Natural killer cell (primary cell): ENCODE measurements around the gene LORICRIN. TPM values are rescaled to one million over a fixed set of nuclear protein-coding genes. Genes with fewer than 3 reads are reported as not detected.

Experiments used
- ATAC-seq, 3 donors: fragments of 150-1000 bp in 2 of 3; fragments of 200-7000 bp in 1 of 3; cut with Tn5 transposase; 1 replicate in 1 of 3; 2 replicates in 2 of 3; pipeline ENCODE4 v1.10.0; 2021; ENCODE audit warnings: mild to moderate bottlenecking in 2 of 3, moderate library complexity in 2 of 3
- DNase-seq, 2 donors: peaks; one replicate each; pipeline versions ENCODE4 v3.0.0 to v3.0.0-alpha.2; 2013 to 2021; ENCODE audit warnings: mixed read lengths in 1 of 2
- H3K27ac ChIP-seq: one replicate; pipeline ENCODE4 v1.5.1; 2013; ENCODE audit warnings: mild to moderate bottlenecking, low read length
- H3K27me3 ChIP-seq: one replicate; pipeline ENCODE4 v1.6.1; 2013; ENCODE audit warnings: low read length; ENCODE audit not compliant: control insufficient read depth, insufficient read depth
- H3K36me3 ChIP-seq: one replicate; pipeline ENCODE4 v1.6.1; 2013; ENCODE audit warnings: low read length; ENCODE audit not compliant: control insufficient read depth, insufficient read depth
- H3K4me1 ChIP-seq: one replicate; pipeline ENCODE4 v1.6.1; 2013; ENCODE audit warnings: low read length; ENCODE audit not compliant: control insufficient read depth, insufficient read depth
- H3K4me3 ChIP-seq: one replicate; pipeline ENCODE4 v1.5.1; 2013; ENCODE audit warnings: low read length
- H3K9me3 ChIP-seq: one replicate; pipeline ENCODE4 v1.6.1; 2013; ENCODE audit warnings: low read length; ENCODE audit not compliant: control insufficient read depth, insufficient read depth
- H3K27ac Mint-ChIP-seq, 2 donors: one replicate each; pipeline ENCODE4 v1.8.0; 2022; ENCODE audit warnings: mild to moderate bottlenecking in 2 of 2, mixed read lengths in 2 of 2, moderate library complexity in 1 of 2
- H3K27me3 Mint-ChIP-seq, 2 donors: one replicate each; pipeline ENCODE4 v1.8.0; 2022; ENCODE audit warnings: low read depth in 2 of 2, mixed read lengths in 2 of 2
- H3K36me3 Mint-ChIP-seq: one replicate; pipeline ENCODE4 v1.8.0; 2022; ENCODE audit warnings: mixed read lengths
- H3K4me1 Mint-ChIP-seq, 2 donors: one replicate each; pipeline ENCODE4 v1.8.0; 2022; ENCODE audit warnings: mixed read lengths in 2 of 2
- H3K4me3 Mint-ChIP-seq: one replicate; pipeline ENCODE4 v1.8.0; 2022; ENCODE audit warnings: mild to moderate bottlenecking, moderate library complexity, mixed read lengths
- H3K9me3 Mint-ChIP-seq, 2 donors: one replicate each; pipeline ENCODE4 v1.8.0; 2022; ENCODE audit warnings: mixed read lengths in 2 of 2
- CTCF ChIP-seq: fragments of 200-600 bp; IDR thresholded peaks from one replicate; pipeline ENCODE4 v1.8.0; 2022; ENCODE audit warnings: antibody characterized with exemption
- WGBS: methylation state at CpG from one replicate; pipeline ENCODE4 v1.1.7; 2013; ENCODE audit warnings: missing lambda C conversion rate; ENCODE audit not compliant: insufficient coverage; 5-methylcytosine and 5-hydroxymethylcytosine counted together
- intact Hi-C: fragments of 100-400 bp; cut with micrococcal nuclease; formaldehyde crosslinking; loops from one replicate; pipeline ENCODE4 v1.14.2; 2022
- total RNA-seq, 4 donors: library from RNA; stranded (reverse); fragments of 120-200 nt in 1 of 4; gene quantifications; one replicate each; pipeline versions ENCODE4 v1.2.3 to v1.2.4, GENCODE V29; 2013 to 2022

The LORICRIN gene, protein sequence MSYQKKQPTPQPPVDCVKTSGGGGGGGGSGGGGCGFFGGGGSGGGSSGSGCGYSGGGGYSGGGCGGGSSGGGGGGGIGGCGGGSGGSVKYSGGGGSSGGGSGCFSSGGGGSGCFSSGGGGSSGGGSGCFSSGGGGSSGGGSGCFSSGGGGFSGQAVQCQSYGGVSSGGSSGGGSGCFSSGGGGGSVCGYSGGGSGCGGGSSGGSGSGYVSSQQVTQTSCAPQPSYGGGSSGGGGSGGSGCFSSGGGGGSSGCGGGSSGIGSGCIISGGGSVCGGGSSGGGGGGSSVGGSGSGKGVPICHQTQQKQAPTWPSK
- total RNA-seq = not detected
- total RNA-seq (2013) = not detected

DNA sequence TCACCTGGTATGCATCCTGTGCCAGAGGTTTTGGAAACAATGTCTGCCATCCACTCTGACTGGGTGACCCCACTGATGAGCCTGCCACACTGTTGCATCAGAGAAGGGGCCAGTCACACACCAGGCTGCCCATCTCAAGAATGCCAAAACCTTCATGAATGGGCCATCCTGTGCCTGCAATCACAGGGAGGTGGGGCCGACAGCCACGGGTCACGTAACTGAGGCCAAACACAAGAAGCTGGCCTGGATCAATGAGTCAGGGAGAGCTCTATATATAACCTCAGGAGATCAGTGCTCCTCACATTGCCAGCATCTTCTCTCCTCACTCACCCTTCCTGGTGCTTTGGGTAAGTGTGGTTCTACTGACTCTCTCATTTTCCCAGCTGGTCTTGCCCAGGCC, at the start of gene LORICRIN:
TSS of gene LORICRIN (plus strand) at position 301 of the 400 bp plus-strand sequence. CDS start 1,263 bp downstream, outside the sequence.
- peaks cover 28% of the 10 kb centered on the region for H3K27me3 ChIP-seq
- H3K27ac ChIP-seq = no peak within 1 kb of the TSS
- TF ChIP-seq CTCF = no peak
- ATAC-seq (no peak), DNase-seq (no peak)
- Mint-ChIP-seq H3K36me3 (no peaks in the 10 kb centered on the region), H3K27me3 (peaks cover 34 to 50% of the 10 kb centered on the region in 2 donors), H3K4me1 (peaks cover 29% of the 10 kb centered on the region in 2 donors), H3K9me3 (no peaks in the 10 kb centered on the region), H3K27ac (peak within 1 kb of the TSS in 1 of 2 donors; percentile 10), H3K4me3 (peak within 1 kb of the TSS; percentile 79)
- intact Hi-C loops = no loop called here
- H3K36me3 ChIP-seq = no peaks in the 10 kb centered on the region
- peaks cover 16% of the 10 kb centered on the region for H3K4me1 ChIP-seq
- H3K9me3 ChIP-seq = no peaks in the 10 kb centered on the region
- no peak within 1 kb of the TSS for H3K4me3 ChIP-seq
- 94% methylated on average over 3 of the region's 3 CpGs for WGBS

GRCh38 chr1:153210206-153210605, 49.3 kb upstream of the LORICRIN start:
- H3K36me3 Mint-ChIP-seq = no peaks in the 10 kb centered on the region
- H3K9me3 Mint-ChIP-seq = no peaks in the 10 kb centered on the region
- no peaks in the 10 kb centered on the region for H3K4me1 ChIP-seq
- H3K9me3 ChIP-seq = no peaks in the 10 kb centered on the region
- H3K27ac Mint-ChIP-seq = no peak overlapping the region
- no peaks in the 10 kb centered on the region for H3K36me3 ChIP-seq
- intact Hi-C loops = no loop called here
- no peak overlapping the region for H3K27ac ChIP-seq
- H3K4me1 Mint-ChIP-seq = no peaks in the 10 kb centered on the region
- H3K27me3 Mint-ChIP-seq = peaks cover 10 to 40% of the 10 kb centered on the region in 2 donors
- H3K27me3 ChIP-seq = peaks cover 2% of the 10 kb centered on the region
- no peak overlapping the region for H3K4me3 ChIP-seq
- DNase-seq = no peak
- H3K4me3 Mint-ChIP-seq = no peak overlapping the region
- 71% methylated on average over 7 of the region's 7 CpGs for WGBS
- TF ChIP-seq CTCF = no peak
- ATAC-seq = no peak

GRCh38 chr1:153212201-153212600, 47.3 kb upstream of the LORICRIN start:
- peaks cover 2% of the 10 kb centered on the region for H3K27me3 ChIP-seq
- TF ChIP-seq CTCF = no peak
- Mint-ChIP-seq H3K4me3 (no peak overlapping the region), H3K27me3 (peaks cover 8 to 44% of the 10 kb centered on the region in 2 donors), H3K36me3 (no peaks in the 10 kb centered on the region), H3K27ac (no peak overlapping the region), H3K9me3 (no peaks in the 10 kb centered on the region), H3K4me1 (no peaks in the 10 kb centered on the region)
- DNase-seq (no peak), ATAC-seq (no peak)
- H3K9me3 ChIP-seq = no peaks in the 10 kb centered on the region
- H3K27ac ChIP-seq = no peak overlapping the region
- H3K36me3 ChIP-seq = no peaks in the 10 kb centered on the region
- no peak overlapping the region for H3K4me3 ChIP-seq
- no peaks in the 10 kb centered on the region for H3K4me1 ChIP-seq
- intact Hi-C loops = no loop called here
- 20% methylated on average over 5 of the region's 5 CpGs for WGBS

- Mint-ChIP-seq H3K27ac (no peak overlapping the region), H3K36me3 (no peaks in the 10 kb centered on the region), H3K27me3 (peaks cover 10 to 47% of the 10 kb centered on the region in 2 donors), H3K9me3 (no peaks in the 10 kb centered on the region), H3K4me3 (no peak overlapping the region), H3K4me1 (no peaks in the 10 kb centered on the region)
- H3K36me3 ChIP-seq = no peaks in the 10 kb centered on the region
- no peak overlapping the region for H3K4me3 ChIP-seq
- no peaks in the 10 kb centered on the region for H3K9me3 ChIP-seq
- no peak overlapping the region for H3K27ac ChIP-seq
- ATAC-seq (no peak), DNase-seq (no peak)
- H3K27me3 ChIP-seq = no peaks in the 10 kb centered on the region
- intact Hi-C loops = no loop called here
- TF ChIP-seq CTCF = no peak
- no peaks in the 10 kb centered on the region for H3K4me1 ChIP-seq
- WGBS = 97% methylated on average over 3 of the region's 4 CpGs
Observed at GRCh38 chr1:153213519-153213918, 46.0 kb upstream of the LORICRIN start.
